Measurements from ENCODE around the gene LRRTM4. TPM values are rescaled to one million over a fixed set of nuclear protein-coding genes. Genes with fewer than 3 reads are reported as not detected.

The LRRTM4 gene
- total RNA-seq, 1 donor: 0.18 TPM

DNA sequence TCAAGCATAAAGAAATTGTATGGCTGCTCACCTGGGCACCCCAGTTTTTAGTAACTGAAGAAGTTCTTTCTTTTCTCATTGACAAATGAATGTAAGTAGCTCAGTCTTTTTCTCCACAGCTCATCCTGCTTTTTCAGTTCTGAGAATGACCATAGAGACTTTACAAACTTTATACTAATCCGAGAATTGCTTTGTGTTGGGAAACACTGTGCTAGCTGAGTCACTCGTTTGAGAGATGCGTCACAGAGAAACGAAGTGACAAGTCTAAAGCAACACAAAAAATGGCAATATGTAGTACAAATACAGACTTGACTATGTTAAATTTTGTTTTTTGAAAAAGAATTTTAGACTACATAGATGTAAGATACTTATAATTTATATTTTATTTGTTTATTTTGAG lies 9.0 kb downstream of the LRRTM4 start:
- TF ChIP-seq, protein P1, sequence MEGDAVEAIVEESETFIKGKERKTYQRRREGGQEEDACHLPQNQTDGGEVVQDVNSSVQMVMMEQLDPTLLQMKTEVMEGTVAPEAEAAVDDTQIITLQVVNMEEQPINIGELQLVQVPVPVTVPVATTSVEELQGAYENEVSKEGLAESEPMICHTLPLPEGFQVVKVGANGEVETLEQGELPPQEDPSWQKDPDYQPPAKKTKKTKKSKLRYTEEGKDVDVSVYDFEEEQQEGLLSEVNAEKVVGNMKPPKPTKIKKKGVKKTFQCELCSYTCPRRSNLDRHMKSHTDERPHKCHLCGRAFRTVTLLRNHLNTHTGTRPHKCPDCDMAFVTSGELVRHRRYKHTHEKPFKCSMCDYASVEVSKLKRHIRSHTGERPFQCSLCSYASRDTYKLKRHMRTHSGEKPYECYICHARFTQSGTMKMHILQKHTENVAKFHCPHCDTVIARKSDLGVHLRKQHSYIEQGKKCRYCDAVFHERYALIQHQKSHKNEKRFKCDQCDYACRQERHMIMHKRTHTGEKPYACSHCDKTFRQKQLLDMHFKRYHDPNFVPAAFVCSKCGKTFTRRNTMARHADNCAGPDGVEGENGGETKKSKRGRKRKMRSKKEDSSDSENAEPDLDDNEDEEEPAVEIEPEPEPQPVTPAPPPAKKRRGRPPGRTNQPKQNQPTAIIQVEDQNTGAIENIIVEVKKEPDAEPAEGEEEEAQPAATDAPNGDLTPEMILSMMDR (IDR thresholded peaks at IDR 0.05; ENCODE audit: insufficient read depth, low read length): no peak
- H3K4me3 ChIP-seq (ENCODE audit: low read depth, low read length): no peak overlapping the region
- DNase-seq (ENCODE audit: low read depth): no peak

- H3K4me3 ChIP-seq (ENCODE audit: low read depth, low read length): no peak overlapping the region
- no peak for DNase-seq (ENCODE audit: low read depth)
- TF ChIP-seq, protein P1 (IDR thresholded peaks at IDR 0.05; ENCODE audit: insufficient read depth, low read length): no peak
These were observed 9.7 kb downstream of the LRRTM4 start for GRCh38 chr2:77512507-77512906.

DNA sequence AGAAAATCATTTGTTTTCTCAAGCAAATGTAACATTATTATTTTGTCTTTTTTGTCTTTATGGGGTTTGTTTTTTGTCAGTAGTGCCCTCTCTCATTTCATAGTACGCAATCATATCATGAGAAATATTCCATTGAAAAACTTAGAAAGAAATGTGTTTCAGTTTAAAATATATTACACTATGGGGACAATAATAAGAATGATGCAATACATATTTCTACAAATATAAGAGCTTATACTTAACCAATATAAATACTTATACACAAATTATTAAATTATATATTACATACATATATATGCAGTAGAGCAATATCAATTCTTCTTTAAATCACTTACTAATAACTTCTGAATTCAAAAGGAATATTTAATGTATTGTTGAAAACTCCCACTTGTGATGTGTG lies 13.7 kb downstream of the LRRTM4 start:
- TF ChIP-seq, protein P1 (IDR thresholded peaks at IDR 0.05; ENCODE audit: insufficient read depth, low read length): no peak
- DNase-seq (ENCODE audit: low read depth): no peak
- no peak overlapping the region for H3K4me3 ChIP-seq (ENCODE audit: low read depth, low read length)

DNA sequence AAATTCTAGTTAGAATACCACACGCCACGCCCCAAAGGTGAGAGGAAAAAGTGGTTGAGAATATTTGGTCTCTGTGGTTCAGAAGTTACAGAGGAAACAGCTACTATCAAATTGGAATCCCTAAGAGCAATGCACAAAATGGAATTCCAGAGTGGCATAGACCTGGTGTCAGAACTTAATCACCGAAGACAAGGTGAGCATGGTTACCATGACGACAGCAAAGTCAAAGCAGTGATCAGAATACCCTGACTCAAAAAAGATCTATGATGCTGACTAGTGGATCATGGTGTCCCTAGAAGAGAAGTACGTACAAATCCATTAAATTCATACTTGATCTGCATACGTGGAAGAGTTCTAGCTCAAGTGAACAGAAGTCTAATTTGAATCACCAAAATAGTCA lies 14.5 kb downstream of the LRRTM4 start:
- H3K4me3 ChIP-seq (ENCODE audit: low read depth, low read length): no peak overlapping the region
- DNase-seq (ENCODE audit: low read depth): no peak
- TF ChIP-seq, protein P1 (IDR thresholded peaks at IDR 0.05; ENCODE audit: insufficient read depth, low read length): no peak

DNA sequence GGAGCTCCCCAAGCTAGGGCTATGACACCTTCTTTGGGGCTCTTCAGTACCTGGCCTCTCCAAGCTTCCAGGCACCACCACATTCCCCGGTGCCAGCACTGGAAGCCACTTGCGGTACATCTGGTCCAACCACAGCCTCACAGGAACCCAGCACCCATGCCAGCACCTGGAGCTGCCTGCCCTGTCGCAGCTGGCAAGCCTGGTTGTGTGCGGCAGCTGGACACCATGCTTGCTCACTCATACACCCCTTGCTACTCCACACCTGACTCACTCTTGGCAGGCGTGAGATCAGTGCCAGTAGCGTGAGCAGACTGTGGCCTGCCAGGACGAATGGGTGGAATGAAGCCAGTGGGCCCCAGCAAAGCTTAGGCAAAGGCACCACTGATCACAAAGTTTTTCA lies 34.0 kb downstream of the LRRTM4 start:
- no peak for DNase-seq (ENCODE audit: low read depth)
- H3K4me3 ChIP-seq (ENCODE audit: low read depth, low read length): no peak overlapping the region
- TF ChIP-seq, protein P1 (IDR thresholded peaks at IDR 0.05; ENCODE audit: insufficient read depth, low read length): no peak

DNA sequence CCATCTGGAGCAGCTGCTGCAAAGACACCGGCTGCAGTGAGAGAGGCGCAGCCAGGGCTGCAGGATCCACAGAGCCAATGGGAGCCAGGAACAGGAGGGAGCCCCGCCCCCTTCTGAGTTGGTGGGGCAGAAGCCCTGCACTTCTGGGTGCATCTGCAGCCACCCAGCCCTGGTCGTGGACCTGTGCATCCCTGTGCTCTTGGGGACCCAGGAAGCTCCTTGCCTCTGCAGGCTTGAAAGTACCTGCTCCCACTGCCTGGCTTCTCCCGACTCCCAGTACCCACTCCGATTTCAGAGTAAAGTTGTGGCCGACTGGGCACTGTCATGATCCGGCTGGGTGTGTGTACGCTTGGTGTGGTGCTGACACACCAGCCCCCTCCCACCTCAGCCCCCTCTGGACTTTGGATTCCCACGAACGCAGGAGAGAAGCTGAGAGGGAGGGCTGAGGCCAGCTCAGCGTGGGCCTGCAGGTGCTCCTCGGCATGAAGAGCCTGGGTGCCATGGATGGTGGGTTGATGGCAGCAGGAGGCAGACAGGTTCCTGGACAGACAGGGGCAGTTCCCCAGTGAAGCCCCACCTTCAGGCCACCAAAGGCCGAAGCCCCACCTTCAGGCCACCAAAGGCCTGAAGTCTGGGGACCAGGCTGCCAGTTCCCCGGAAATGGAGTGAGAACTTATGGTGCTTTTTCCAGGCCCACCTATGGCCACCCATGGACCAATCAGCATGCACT lies 34.9 kb downstream of the LRRTM4 start:
- TF ChIP-seq, protein P1 (IDR thresholded peaks at IDR 0.05; ENCODE audit: insufficient read depth, low read length): no peak
- no peak overlapping the region for H3K4me3 ChIP-seq (ENCODE audit: low read depth, low read length)
- no peak for DNase-seq (ENCODE audit: low read depth)

GRCh38 chr2:77484026-77484425 lies 38.1 kb downstream of the LRRTM4 start:
- TF ChIP-seq, protein P1 (IDR thresholded peaks at IDR 0.05; ENCODE audit: insufficient read depth, low read length): no peak
- H3K4me3 ChIP-seq (ENCODE audit: low read depth, low read length): no peak overlapping the region
- no peak for DNase-seq (ENCODE audit: low read depth)

All from fibroblast of the aortic adventitia (primary cell).